HepG2 (cell line): Measurements from ENCODE around the gene EYA4. TPM values are rescaled to one million over a fixed set of nuclear protein-coding genes. Genes with fewer than 3 reads are reported as not detected.

ENCODE experiments used
- ATAC-seq: fragments of 200-7000 bp; cut with Tn5 transposase; 3 replicates; pipeline ENCODE4 v1.9.1; 2020; ENCODE audit warnings: mild to moderate bottlenecking, moderate library complexity
- BruUV-seq: library from RNA; stranded (reverse); fragments of 400-500 nt; replicated peaks from 2 replicates; lab custom pipeline; 2021; lab: Mats Ljungman, UMichigan
- CTCF ChIA-PET: fragments of 300-600 bp; formaldehyde crosslinking; extraction: SDS; loops from one replicate; lab custom pipeline; 2021; ENCODE audit warnings: low total read pairs, inconsistent platforms, low intra/inter-chr PET ratio; lab: Yijun Ruan, JAX
- POLR2A ChIA-PET: fragments of 350-600 bp; sonication (Branson Sonifier 250); formaldehyde crosslinking; loops from one replicate; lab custom pipeline; 2020; ENCODE audit warnings: antibody characterized with exemption, inconsistent platforms; lab: Yijun Ruan, JAX
- DNase-seq: peaks from one replicate; pipeline ENCODE4 v3.0.0-alpha.2; 2015; ENCODE audit warnings: low spot score
- FAIRE-seq: peaks from 3 replicates; lab custom pipeline; 2011; peaks lifted over from hg19 to GRCh38; lab: Jason Lieb, UNC
- H2AFZ ChIP-seq: one replicate; pipeline ENCODE4 v1.6.1; 2011; ENCODE audit warnings: low read length, inconsistent platforms
- H3K27ac ChIP-seq: fragments of 300-600 bp; 3 replicates; pipeline ENCODE4 v1.8.0; 2011; ENCODE audit warnings: mixed run types, mild to moderate bottlenecking, mixed read lengths, low read length, inconsistent platforms; ENCODE audit not compliant: insufficient read depth; ENCODE audit errors: extremely low read length
- H3K27me3 ChIP-seq, 2 experiments: fragments of 200-600 bp in 1 of 2; 2 replicates in 1 of 2; 3 replicates in 1 of 2; pipeline versions ENCODE4 v1.6.0 to v1.8.0; 2011; ENCODE audit warnings: low read length in 2 of 2, mild to moderate bottlenecking in 2 of 2, moderate library complexity in 2 of 2, inconsistent platforms in 1 of 2; ENCODE audit not compliant: insufficient read depth in 2 of 2, control insufficient read depth in 1 of 2
- H3K36me3 ChIP-seq, 2 experiments: fragments of 200-600 bp in 1 of 2; replicated peaks in 1 of 2; 2 replicates in 1 of 2; 3 replicates in 1 of 2; pipeline versions ENCODE4 v1.5.1 to v1.8.0; 2011; ENCODE audit warnings: low read length in 2 of 2, inconsistent platforms in 1 of 2; ENCODE audit not compliant: insufficient read depth in 2 of 2, control insufficient read depth in 1 of 2
- H3K4me1 ChIP-seq: 2 replicates; pipeline ENCODE4 v1.5.1; 2012; ENCODE audit warnings: low read length, inconsistent platforms; ENCODE audit not compliant: insufficient read depth
- H3K4me2 ChIP-seq: 2 replicates; pipeline ENCODE4 v1.6.0; 2011; ENCODE audit warnings: low read depth, low read length, inconsistent platforms
- H3K4me3 ChIP-seq, 3 experiments: fragments of 200-600 bp in 1 of 3; sonication (generic), shearing (Covaris generic) in 1 of 3; replicated peaks in 1 of 3; 2 replicates each; pipeline ENCODE4 v1.5.1; 2011 to 2016; ENCODE audit warnings: low read length in 3 of 3, inconsistent platforms in 2 of 3, low read depth in 2 of 3, mild to moderate bottlenecking in 2 of 3, control low read depth in 1 of 3, mixed read lengths in 1 of 3; ENCODE audit not compliant: insufficient read depth in 1 of 3
- H3K79me2 ChIP-seq: one replicate; pipeline ENCODE4 v1.6.1; 2011; ENCODE audit warnings: low read length, inconsistent platforms; ENCODE audit not compliant: insufficient read depth
- H3K9ac ChIP-seq: 2 replicates; pipeline ENCODE4 v1.6.0; 2011; ENCODE audit warnings: mild to moderate bottlenecking, low read depth, low read length, inconsistent platforms; ENCODE audit not compliant: insufficient read depth
- H3K9me3 ChIP-seq: 2 replicates; pipeline ENCODE4 v1.5.1; 2012; ENCODE audit warnings: mild to moderate bottlenecking, low read length
- H4K20me1 ChIP-seq: 2 replicates; pipeline ENCODE4 v1.6.0; 2011; ENCODE audit warnings: inconsistent platforms, mild to moderate bottlenecking, low read length, moderate library complexity; ENCODE audit not compliant: insufficient read depth
- FOXA3 ChIP-seq: IDR thresholded peaks from 2 replicates; pipeline ENCODE4 v1.6.1; 2016; ENCODE audit warnings: missing genetic modification reagents, missing compliant biosample characterization
- MNT ChIP-seq: fragments of 450-650 bp; IDR thresholded peaks from 2 replicates; pipeline ENCODE4 v1.6.1; 2016
- PPARG ChIP-seq: conservative IDR thresholded peaks from 2 replicates; pipeline ENCODE4 v1.6.1; 2016; ENCODE audit warnings: missing biosample characterization, missing genetic modification reagents
- PRMT3 ChIP-seq: sonication (generic); formaldehyde crosslinking; IDR thresholded peaks from 2 replicates; pipeline ENCODE4 v1.8.1; 2022; ENCODE audit warnings: low read depth, mild to moderate bottlenecking, moderate library complexity, missing genetic modification reagents, borderline replicate concordance
- RFXANK ChIP-seq: IDR thresholded peaks from 2 replicates; pipeline ENCODE4 v1.6.1; 2016
- STAG1 ChIP-seq: sonication (generic); formaldehyde crosslinking; IDR thresholded peaks from 2 replicates; pipeline ENCODE4 v1.4.0; 2020; ENCODE audit warnings: missing genetic modification reagents
- ZBTB20 ChIP-seq: sonication (generic); formaldehyde crosslinking; IDR thresholded peaks from 2 replicates; pipeline ENCODE4 v1.8.1; 2023; ENCODE audit warnings: missing genetic modification reagents, low read depth, mild to moderate bottlenecking, borderline replicate concordance
- ZNF44 ChIP-seq: sonication (generic); formaldehyde crosslinking; IDR thresholded peaks from 2 replicates; pipeline ENCODE4 v1.5.1; 2020; ENCODE audit warnings: mild to moderate bottlenecking, missing genetic modification reagents
- ZNF530 ChIP-seq: sonication (generic); formaldehyde crosslinking; IDR thresholded peaks from 2 replicates; pipeline ENCODE4 v1.5.0; 2020; ENCODE audit warnings: low read depth, mild to moderate bottlenecking, missing genetic modification reagents
- WGBS: methylation state at CpG from one replicate; pipeline ENCODE4 v1.1.6; 2017; ENCODE audit warnings: low lambda C conversion rate; 5-methylcytosine and 5-hydroxymethylcytosine counted together
- in situ Hi-C: cut with HindIII; loops from 2 replicates; pipeline ENCODE4 v1.10.0; 2017; ENCODE audit warnings: low pct_unique_long_range_greater_than_20kb; ENCODE audit not compliant: extremely low pct_ligation_motif_present
- intact Hi-C: fragments of 100-400 bp; cut with micrococcal nuclease; formaldehyde crosslinking; loops from one replicate; pipeline ENCODE4 v1.10.0; 2022; ENCODE audit not compliant: unreplicated experiment
- polyA plus RNA-seq, 8 experiments: library from polyadenylated mRNA; depleted of rRNA in 3 of 8; stranded (reverse) in 7 of 8; unstranded in 1 of 8; fragments of >200 nt; fragmentation: Illumina TruSeq in 4 of 8; extraction: Trizol in 4 of 8; gene quantifications; 2 replicates each; pipeline versions ENCODE4 v1.2.1 to v1.2.3, GENCODE V29; 2011 to 2016; ENCODE audit warnings: low read depth in 4 of 8, missing spikeins in 1 of 8, mixed read lengths in 1 of 8; ENCODE audit not compliant: insufficient read depth in 1 of 8
- total RNA-seq, 5 experiments: library from RNA; depleted of rRNA; stranded (reverse); fragments of >200 nt; fragmentation: Illumina TruSeq; extraction: Trizol; gene quantifications; 2 replicates each; pipeline ENCODE4 v1.2.3, GENCODE V29; 2016; ENCODE audit warnings: low read depth in 1 of 5

Gene EYA4
- total and polyA plus RNA-seq, 2 of the 13 experiments (the other 11 are each of a cell fraction or from before 2014, with no cell fraction given): not detected

DNA sequence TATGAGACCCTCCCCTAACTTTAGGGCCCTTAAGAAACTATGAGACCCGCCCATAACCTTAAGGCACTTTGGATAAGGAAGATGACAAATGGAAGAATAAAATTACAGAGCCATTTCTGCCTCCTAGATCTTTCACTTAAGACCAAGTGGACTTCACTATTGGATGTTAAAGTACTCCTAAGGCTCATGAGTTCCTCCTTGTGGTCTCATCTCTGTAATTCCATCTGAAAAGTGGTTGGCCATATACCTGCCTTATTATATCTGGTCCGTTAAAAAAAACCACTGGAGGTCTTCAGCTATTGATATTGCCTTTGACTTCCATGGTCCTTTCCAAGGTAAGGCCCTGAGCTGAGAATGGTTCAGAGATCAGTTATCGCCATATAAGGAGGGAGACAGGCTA is 310.3 kb downstream of the EYA4 start:
- POLR2A ChIA-PET: no interaction called here
- no peak for TF ChIP-seq RFXANK (CRISPR knock-in tag)
- no peak for TF ChIP-seq FOXA3
- in situ Hi-C loops: loop anchor here (10.0 kb wide), 1 partner anchor 727 kb away; no protein-coding TSS in a partner anchor
- H3K27me3 ChIP-seq: no peaks in the 10 kb centered on the region
- no peaks in the 10 kb centered on the region for H3K79me2 ChIP-seq
- no peaks in the 10 kb centered on the region for H4K20me1 ChIP-seq
- FAIRE-seq (no peak), ATAC-seq (no peak), DNase-seq (no peak)
- no peak overlapping the region for H3K4me2 ChIP-seq
- 5% methylated on average over 3 of the region's 3 CpGs for WGBS
- CTCF ChIA-PET: no interaction called here
- no peaks in the 10 kb centered on the region for H3K36me3 ChIP-seq
- no peak overlapping the region for H3K27ac ChIP-seq
- no peak overlapping the region for H3K4me3 ChIP-seq
- H2AFZ ChIP-seq: no peak overlapping the region
- no TSS peak for BruUV-seq
- no peaks in the 10 kb centered on the region for H3K4me1 ChIP-seq
- no peaks in the 10 kb centered on the region for H3K9me3 ChIP-seq
- intact Hi-C loops: no loop called here
- H3K9ac ChIP-seq: no peak overlapping the region

GRCh38 chr6:133551847-133552341 is 310.7 kb downstream of the EYA4 start:
- CTCF ChIA-PET: no interaction called here
- no peak for FAIRE-seq

More at GRCh38 chr6:133551847-133552341, 310.7 kb downstream of the EYA4 start:
- ATAC-seq: no peak
- H3K4me3 ChIP-seq: no peak overlapping the region
- no peaks in the 10 kb centered on the region for H3K36me3 ChIP-seq
- no peak overlapping the region for H3K4me2 ChIP-seq
- H3K27me3 ChIP-seq: no peaks in the 10 kb centered on the region
- WGBS: 1% methylated on average over 5 of the region's 6 CpGs
- H3K9ac ChIP-seq: no peak overlapping the region
- no peaks in the 10 kb centered on the region for H3K79me2 ChIP-seq
- in situ Hi-C loops (loop anchor here (10.0 kb wide), 1 partner anchor 727 kb away; no protein-coding TSS in a partner anchor), intact Hi-C loops (no loop called here)
- BruUV-seq: no TSS peak
- H3K4me1 ChIP-seq: no peaks in the 10 kb centered on the region
- POLR2A ChIA-PET: no interaction called here
- no peak overlapping the region for H2AFZ ChIP-seq
- TF ChIP-seq STAG1 (CRISPR knock-in tag) (no peak), PRMT3 (no peak), ZBTB20 (CRISPR knock-in tag) (no peak), ZNF44 (no peak), MNT (peak; percentile 66), PPARG (no peak), ZNF530 (CRISPR knock-in tag) (no peak)
- H4K20me1 ChIP-seq: no peaks in the 10 kb centered on the region
- DNase-seq: no peak
- H3K9me3 ChIP-seq: no peaks in the 10 kb centered on the region
- H3K27ac ChIP-seq: no peak overlapping the region
